Uterus (tissue), 4 donors: Measurements from ENCODE around the gene FOXE1. TPM values are rescaled to one million over a fixed set of nuclear protein-coding genes. Genes with fewer than 3 reads are reported as not detected.

Experiments
- total RNA-seq, 4 donors: library from RNA; depleted of rRNA in 3 of 4; stranded (reverse); fragments of >200 nt in 3 of 4; gene quantifications; one replicate each; pipeline versions ENCODE4 v1.1.0 to v1.2.4, GENCODE V29; 2014 to 2023
- donor health status: DM: yes; HTN: yes; CAD: no.

Gene FOXE1
- total RNA-seq, 4 donors from 2014 or later: not detected

Other genes starting within 250 kb of the FOXE1 start
- gene TSTD2, start 219.9 kb upstream of the FOXE1 start, total RNA-seq: 10 to 100 TPM in 3 of 4 donors, 1 to 10 TPM in 1; 9.0 to 35.8 (median 28.2) TPM
- 10 to 100 TPM in 3 of 4 donors, 1 to 10 TPM in 1; 3.5 to 47.6 (median 24.0) TPM for gene NCBP1, start 219.4 kb upstream of the FOXE1 start, total RNA-seq
- 10 to 100 TPM in 3 of 4 donors, 1 to 10 TPM in 1; 10.0 to 31.6 (median 23.7) TPM for gene XPA, start 155.9 kb upstream of the FOXE1 start, total RNA-seq
- 10 to 100 TPM; 14.1 to 32.6 (median 19.7) TPM for gene TRMO, start 69.3 kb downstream of the FOXE1 start, total RNA-seq
- gene HEMGN, start 84.9 kb downstream of the FOXE1 start, total RNA-seq: 1 to 10 TPM in 1 of 4 donors, not detected in 3; 2.7 TPM
- 100 to 1,000 TPM in 1 of 4 donors, 10 to 100 TPM in 2, 1 to 10 TPM in 1; 9.3 to 162 (median 40.4) TPM for gene ANP32B, start 130.1 kb downstream of the FOXE1 start, total RNA-seq
- 100 to 1,000 TPM in 1 of 4 donors, 10 to 100 TPM in 3; 37.5 to 187 (median 54.8) TPM for gene NANS, start 203.5 kb downstream of the FOXE1 start, total RNA-seq